SK-N-SH (cell line): Measurements from ENCODE around the gene RAPGEF6. TPM values are rescaled to one million over a fixed set of nuclear protein-coding genes. Genes with fewer than 3 reads are reported as not detected.

Experiments used
- CHD2 ChIP-seq: fragments of 150-350 bp; IDR thresholded peaks from 2 replicates; pipeline ENCODE4 v1.6.1; 2018; ENCODE audit warnings: low read length; ENCODE audit not compliant: partially characterized antibody
- CTCF ChIP-seq: fragments of 200-600 bp; sonication (generic); IDR thresholded peaks from 2 replicates; pipeline ENCODE4 v1.6.1; 2017; ENCODE audit warnings: antibody characterized with exemption, mild to moderate bottlenecking, moderate library complexity
- ELF1 ChIP-seq: IDR thresholded peaks from 2 replicates; pipeline ENCODE4 v1.4.0; 2012
- EP300 ChIP-seq, 2 experiments: IDR thresholded peaks; 2 replicates each; pipeline versions ENCODE4 v1.4.0 to v1.6.1; 2012; ENCODE audit warnings: borderline replicate concordance in 1 of 2, low read depth in 1 of 2, low read length in 1 of 2
- FOXM1 ChIP-seq: IDR thresholded peaks from 2 replicates; pipeline ENCODE4 v1.4.0; 2012; ENCODE audit warnings: low read depth, mild to moderate bottlenecking
- MAX ChIP-seq: IDR thresholded peaks from 2 replicates; pipeline ENCODE4 v1.4.0; 2012; ENCODE audit warnings: low read depth
- MEF2A ChIP-seq: IDR thresholded peaks from 2 replicates; pipeline ENCODE4 v1.4.0; 2012; ENCODE audit warnings: low read depth, borderline replicate concordance
- MXI1 ChIP-seq: IDR thresholded peaks from 2 replicates; pipeline ENCODE4 v1.6.1; 2012; ENCODE audit warnings: mild to moderate bottlenecking, low read depth, low read length, improper control_type of control experiment
- PBX3 ChIP-seq: IDR thresholded peaks from 2 replicates; pipeline ENCODE4; 2012
- RAD21 ChIP-seq: IDR thresholded peaks from 2 replicates; pipeline ENCODE4 v1.6.1; 2012; ENCODE audit warnings: mild to moderate bottlenecking, low read length
- RCOR1 ChIP-seq: fragments of 150-350 bp; IDR thresholded peaks from 2 replicates; pipeline ENCODE4 v1.6.1; 2017; ENCODE audit warnings: antibody characterized with exemption, low read length
- REST ChIP-seq: IDR thresholded peaks from 2 replicates; pipeline ENCODE4 v1.6.1; 2012; ENCODE audit warnings: mild to moderate bottlenecking, low read depth, low read length, moderate library complexity
- SMC3 ChIP-seq: IDR thresholded peaks from 2 replicates; pipeline ENCODE4 v1.6.1; 2012; ENCODE audit warnings: low read depth, low read length, improper control_type of control experiment
- TEAD4 ChIP-seq: IDR thresholded peaks from 2 replicates; pipeline ENCODE4 v1.4.0; 2012; ENCODE audit warnings: mild to moderate bottlenecking, borderline replicate concordance; ENCODE audit not compliant: insufficient read depth
- USF1 ChIP-seq: IDR thresholded peaks from 2 replicates; pipeline ENCODE4 v1.4.0; 2012; ENCODE audit warnings: low read depth, borderline replicate concordance
- YY1 ChIP-seq: IDR thresholded peaks from 2 replicates; pipeline ENCODE4 v1.4.0; 2012; ENCODE audit warnings: low read depth, mild to moderate bottlenecking
- ZBTB33 ChIP-seq: IDR thresholded peaks from 2 replicates; pipeline ENCODE4 v1.4.0; 2012; ENCODE audit warnings: low read depth, borderline replicate concordance
- polyA plus RNA-seq, 3 experiments: library from polyadenylated mRNA; depleted of rRNA; stranded (reverse); fragments of >200 nt; gene quantifications; 2 replicates each; pipeline ENCODE4 v1.2.3, GENCODE V29; 2012

RAPGEF6 gene
- polyA plus RNA-seq, 1 of the 3 experiments (the other 2 are of a cell fraction), result 2.9 TPM

- TF ChIP-seq TEAD4 (peak; percentile 17; the same call in 1 of the 2 replicates), MEF2A (no peak), ELF1 (no peak), MAX (peak; percentile 18; the same call in 1 of the 2 replicates), REST (no peak), YY1 (no peak), EP300 (IDR thresholded peaks at IDR 0.05; ENCODE audit: borderline replicate concordance in 1 of 2, low read depth in 1 of 2, low read length in 1 of 2) (peak in 1 of 2 experiments; percentile 62; a peak in 1 of 4 replicates), MXI1 (no peak), SMC3 (no peak), ZBTB33 (no peak), RAD21 (no peak), FOXM1 (no peak), RCOR1 (no peak), PBX3 (peak; percentile 86), CTCF (no peak), CHD2 (no peak), USF1 (no peak)
- TF ChIP-seq, all 33 proteins: peak for 9
Observed at GRCh38 chr5:131545845-131546244, 89.2 kb downstream of the RAPGEF6 start (continued).
